Thyroid gland (tissue), 4 donors: Measurements from ENCODE around the gene RPS6KB2. TPM values are rescaled to one million over a fixed set of nuclear protein-coding genes. Genes with fewer than 3 reads are reported as not detected.
"Not testable (repeated sequence)": the region's sequence is repeated elsewhere in the genome, so short reads cannot be mapped to it uniquely, and the experiment has no call there.

Experiments
- DNase-seq, 2 donors: peaks; one replicate each; pipeline ENCODE4 v3.0.0-alpha.2; 2019
- H3K27ac ChIP-seq, 3 donors: fragments of 200-600 bp; sonication (generic); 1 replicate in 2 of 3; 2 replicates in 1 of 3; pipeline ENCODE4 v1.5.1; 2016 to 2019; ENCODE audit warnings: mild to moderate bottlenecking in 1 of 3, moderate library complexity in 1 of 3
- H3K27me3 ChIP-seq: fragments of 200-600 bp; sonication (generic); one replicate; pipeline ENCODE4 v1.5.1; 2019
- H3K36me3 ChIP-seq, 2 donors: fragments of 200-600 bp; sonication (generic); one replicate each; pipeline ENCODE4 v1.5.1; 2016 to 2019
- H3K4me1 ChIP-seq, 2 donors: fragments of 200-600 bp; sonication (generic); one replicate each; pipeline ENCODE4 v1.5.1; 2017 to 2019
- H3K4me3 ChIP-seq, 3 donors: fragments of 200-600 bp; sonication (generic); replicated peaks in 1 of 3; 1 replicate in 2 of 3; 2 replicates in 1 of 3; pipeline ENCODE4 v1.5.1; 2016; ENCODE audit warnings: mild to moderate bottlenecking in 1 of 3
- H3K9me3 ChIP-seq: fragments of 200-600 bp; sonication (generic); one replicate; pipeline ENCODE4 v1.5.1; 2017
- CTCF ChIP-seq, 6 experiments: fragments of 200-600 bp in 3 of 6; fragments of 450-650 bp in 3 of 6; sonication (generic) in 3 of 6; IDR thresholded peaks; one replicate each; pipeline ENCODE4 v1.5.1; 2016 to 2019; ENCODE audit warnings: antibody characterized with exemption in 6 of 6, mild to moderate bottlenecking in 2 of 6, inconsistent platforms in 1 of 6, moderate library complexity in 1 of 6
- POLR2A ChIP-seq, 2 donors: fragments of 450-650 bp; IDR thresholded peaks; one replicate each; pipeline ENCODE4 v1.6.1; 2017; ENCODE audit warnings: antibody characterized with exemption in 2 of 2, mild to moderate bottlenecking in 2 of 2, moderate library complexity in 1 of 2
- WGBS, 2 donors: methylation state at CpG; one replicate each; pipeline ENCODE4 v1.1.5; 2017; 5-methylcytosine and 5-hydroxymethylcytosine counted together
- intact Hi-C: fragments of 100-400 bp; cut with DNase I; formaldehyde crosslinking; loops from one replicate; pipeline ENCODE4 v1.15.1; 2023
- total RNA-seq, 4 donors: library from RNA; depleted of rRNA; stranded (reverse); fragments of >200 nt; gene quantifications; one replicate each; pipeline ENCODE4 v1.2.3, GENCODE V29; 2016

Gene RPS6KB2
- total RNA-seq, 4 donors from 2014 or later, result 44.1 to 102 (median 62.2) TPM

GRCh38 chr11:67400942-67401494 lies 27.3 kb upstream of the RPS6KB2 start:
- Histone ChIP-seq H3K36me3 (peaks cover 24 to 25% of the 10 kb centered on the region in 2 donors), H3K27me3 (no peaks in the 10 kb centered on the region), H3K4me1 (peaks cover 37 to 54% of the 10 kb centered on the region in 2 donors), H3K4me3 (peak overlapping the region; percentile 33 to 95 (median 63)), H3K27ac (peak overlapping the region; percentile 75 to 89 (median 85)), H3K9me3 (no peaks in the 10 kb centered on the region)
- intact Hi-C loops, result no loop called here
- 12% methylated on average over 7 of the region's 27 CpGs; no CpG with 5 or more reads in 1 of the 2 donors for WGBS, 2 donors
- no peak for TF ChIP-seq POLR2A (IDR thresholded peaks at IDR 0.05)
- no peak for TF ChIP-seq CTCF (IDR thresholded peaks at IDR 0.05)
- peak in 1 of 2 donors; percentile 30 for DNase-seq

- WGBS, 2 donors, result 0% methylated on average over 2 to 6 of the region's 73 CpGs
- Histone ChIP-seq H3K27ac (peak within 1 kb of the TSS; percentile 81 to 89 (median 85)), H3K36me3 (peaks cover 24 to 25% of the 10 kb centered on the region in 2 donors), H3K9me3 (no peaks in the 10 kb centered on the region), H3K4me1 (peaks cover 37 to 59% of the 10 kb centered on the region in 2 donors), H3K4me3 (peak within 1 kb of the TSS; percentile 33 to 95 (median 63)), H3K27me3 (no peaks in the 10 kb centered on the region)
- DNase-seq, result peak; percentile 89 to 90
- intact Hi-C loops, result no loop called here
- TF ChIP-seq POLR2A (IDR thresholded peaks at IDR 0.05) (peak in 1 of 2 donors; percentile 75), CTCF (IDR thresholded peaks at IDR 0.05) (peak in 3 of 6 experiments; percentile 25 to 82 (median 34))
These were observed 26.7 kb upstream of the RPS6KB2 start, which contains the start of gene PPP1CA for GRCh38 chr11:67401495-67402191. Gene PPP1CA (minus strand): TSS chr11:67401858. CDS start chr11:67401782, 76 bp downstream.

- 60 to 62% methylated on average over 19 of the region's 19 CpGs for WGBS, 2 donors
- intact Hi-C loops, result not testable (repeated sequence)
These were observed 26.0 kb upstream of the RPS6KB2 start for GRCh38 chr11:67402192-67402839.

GRCh38 chr11:67403085-67403484 lies 25.2 kb upstream of the RPS6KB2 start:
- Histone ChIP-seq H3K27ac (peak overlapping the region; percentile 40 to 79 (median 59)), H3K4me1 (peaks cover 37 to 59% of the 10 kb centered on the region in 2 donors), H3K36me3 (peaks cover 14 to 16% of the 10 kb centered on the region in 2 donors)
- DNase-seq, H3K9me3 ChIP-seq, intact Hi-C loops, H3K4me3 ChIP-seq, H3K27me3 ChIP-seq: not testable (repeated sequence)
- WGBS, 2 donors, result 79 to 83% methylated on average over 9 of the region's 9 CpGs

More at GRCh38 chr11:67402192-67402839, 26.0 kb upstream of the RPS6KB2 start:
- Histone ChIP-seq H3K4me3 (peak overlapping the region in 1 of 3 donors; percentile 9), H3K36me3 (peaks cover 21 to 24% of the 10 kb centered on the region in 2 donors), H3K27ac (peak overlapping the region; percentile 24 to 85 (median 81)), H3K4me1 (peaks cover 37 to 59% of the 10 kb centered on the region in 2 donors)
- DNase-seq, H3K9me3 ChIP-seq, H3K27me3 ChIP-seq: not testable (repeated sequence)

GRCh38 chr11:67404515-67405195 lies 23.6 kb upstream of the RPS6KB2 start:
- peak in 1 of 2 donors; percentile 34 for DNase-seq
- intact Hi-C loops, result no loop called here
- Histone ChIP-seq H3K27me3 (no peaks in the 10 kb centered on the region), H3K27ac (peak overlapping the region in 2 of 3 donors; percentile 75 to 79), H3K36me3 (peaks cover 0 to under 1% of the 10 kb centered on the region in 2 donors), H3K4me1 (peaks cover 37 to 57% of the 10 kb centered on the region in 2 donors), H3K4me3 (no peak overlapping the region), H3K9me3 (no peaks in the 10 kb centered on the region)
- 64 to 72% methylated on average over 10 to 13 of the region's 13 CpGs for WGBS, 2 donors
- TF ChIP-seq POLR2A (IDR thresholded peaks at IDR 0.05) (no peak), CTCF (IDR thresholded peaks at IDR 0.05) (no peak)
